DMS53 (cell line): ENCODE results near the gene FCF1.

Source experiments
- DNase-seq: peaks from one replicate; lab custom pipeline; 2025; lab: John Stamatoyannopoulos, UW

Gene FCF1

GRCh38 chr14:74712499-74713394, at the start of gene FCF1, which contains the start of gene AREL1:
TSS of gene FCF1 (plus strand) at chr14:74713144. CDS start at chr14:74713198, 54 bp downstream.
TSS of gene AREL1 (minus strand) at chr14:74713080. CDS start at chr14:74685615, 27,465 bp downstream.
- no peak for DNase-seq

GRCh38 chr14:74663884-74664283, 49.1 kb upstream of the FCF1 start:
- DNase-seq, result no peak

- DNase-seq, result no peak
These were observed 48.2 kb upstream of the FCF1 start for GRCh38 chr14:74664717-74665116.

GRCh38 chr14:74667758-74668157, 45.2 kb upstream of the FCF1 start:
- DNase-seq, result no peak

- DNase-seq, result no peak
These were observed 43.7 kb upstream of the FCF1 start for GRCh38 chr14:74669256-74669655.

- no peak for DNase-seq
These were observed 43.1 kb upstream of the FCF1 start for GRCh38 chr14:74669846-74670245.

- no peak for DNase-seq
These were observed 42.1 kb upstream of the FCF1 start for GRCh38 chr14:74670726-74671411.

GRCh38 chr14:74671789-74672188, 41.2 kb upstream of the FCF1 start:
- DNase-seq, result no peak

- no peak for DNase-seq
These were observed 39.2 kb upstream of the FCF1 start for GRCh38 chr14:74673768-74674167.

- no peak for DNase-seq
These were observed 37.7 kb upstream of the FCF1 start for GRCh38 chr14:74675219-74675618.

GRCh38 chr14:74682169-74682952, 30.6 kb upstream of the FCF1 start:
- DNase-seq, result no peak

- no peak for DNase-seq
These were observed 29.5 kb upstream of the FCF1 start for GRCh38 chr14:74683406-74683805.

GRCh38 chr14:74684434-74684833, 28.5 kb upstream of the FCF1 start:
- no peak for DNase-seq

- no peak for DNase-seq
These were observed 27.9 kb upstream of the FCF1 start for GRCh38 chr14:74685056-74685455.

- DNase-seq, result no peak
These were observed 26.8 kb upstream of the FCF1 start for GRCh38 chr14:74685921-74686678.

- DNase-seq, result no peak
These were observed 21.5 kb upstream of the FCF1 start for GRCh38 chr14:74691456-74691855.

- DNase-seq, result no peak
These were observed 19.8 kb upstream of the FCF1 start for GRCh38 chr14:74693191-74693590.

- no peak for DNase-seq
These were observed 17.5 kb upstream of the FCF1 start for GRCh38 chr14:74695406-74695805.

- no peak for DNase-seq
These were observed 15.9 kb upstream of the FCF1 start for GRCh38 chr14:74697011-74697410.

- no peak for DNase-seq
These were observed 15.4 kb upstream of the FCF1 start for GRCh38 chr14:74697543-74697942.

- DNase-seq, result no peak
These were observed 15.0 kb upstream of the FCF1 start for GRCh38 chr14:74697976-74698375.

GRCh38 chr14:74698465-74698864, 14.5 kb upstream of the FCF1 start:
- DNase-seq, result no peak
